Cardiac muscle cell (in vitro differentiated cells and primary cell): ENCODE measurements around the gene LIF. TPM values are rescaled to one million over a fixed set of nuclear protein-coding genes. Genes with fewer than 3 reads are reported as not detected.
A peak's percentile ranks its signal among the peaks of the same experiment; 100 is the strongest.

Source experiments
- DNase-seq, 2 donors: peaks; one replicate each; pipeline versions ENCODE4 v3.0.0 to v3.0.0-alpha.2; 2010 to 2017; ENCODE audit warnings: low read depth in 1 of 2, low spot score in 1 of 2
- H3K27ac ChIP-seq: fragments of 200-600 bp; sonication (generic); 2 replicates; pipeline ENCODE4 v1.5.1; 2016
- H3K27me3 ChIP-seq: fragments of 200-600 bp; sonication (generic); 2 replicates; pipeline ENCODE4 v1.6.0; 2016; ENCODE audit warnings: control low read depth
- H3K36me3 ChIP-seq: fragments of 200-600 bp; sonication (generic); 2 replicates; pipeline ENCODE4 v1.5.1; 2016; ENCODE audit warnings: control low read depth
- H3K4me1 ChIP-seq: fragments of 200-600 bp; sonication (generic); 2 replicates; pipeline ENCODE4 v1.8.1; 2017; ENCODE audit warnings: low read depth, mild to moderate bottlenecking, mixed run types
- H3K4me3 ChIP-seq: fragments of 200-600 bp; sonication (generic); 2 replicates; pipeline ENCODE4 v1.5.1; 2016; ENCODE audit warnings: mild to moderate bottlenecking
- H3K9me3 ChIP-seq: fragments of 200-600 bp; sonication (generic); 2 replicates; pipeline ENCODE4 v1.5.1; 2017; ENCODE audit warnings: low read depth, mild to moderate bottlenecking, control low read depth
- polyA plus RNA-seq: library from polyadenylated mRNA; unstranded; fragments of >200 nt; fragmentation: Nextera tagmentation; extraction: Ambion mirVana; gene quantifications from 2 replicates; pipeline ENCODE4 v1.2.1, GENCODE V29; 2016
- total RNA-seq: library from RNA; depleted of rRNA; stranded (reverse); fragments of >200 nt; gene quantifications from 2 replicates; pipeline ENCODE4 v1.2.3, GENCODE V29; 2016
- TF ChIP-seq, protein P1 (sequence below): IDR thresholded peaks from 2 replicates; pipeline ENCODE4 v1.5.1; 2012; ENCODE audit warnings: low read depth, mild to moderate bottlenecking, low read length

LIF gene
- total and polyA plus RNA-seq, 2 experiments from 2014 or later, result 1.0 to 1.7 TPM

DNA sequence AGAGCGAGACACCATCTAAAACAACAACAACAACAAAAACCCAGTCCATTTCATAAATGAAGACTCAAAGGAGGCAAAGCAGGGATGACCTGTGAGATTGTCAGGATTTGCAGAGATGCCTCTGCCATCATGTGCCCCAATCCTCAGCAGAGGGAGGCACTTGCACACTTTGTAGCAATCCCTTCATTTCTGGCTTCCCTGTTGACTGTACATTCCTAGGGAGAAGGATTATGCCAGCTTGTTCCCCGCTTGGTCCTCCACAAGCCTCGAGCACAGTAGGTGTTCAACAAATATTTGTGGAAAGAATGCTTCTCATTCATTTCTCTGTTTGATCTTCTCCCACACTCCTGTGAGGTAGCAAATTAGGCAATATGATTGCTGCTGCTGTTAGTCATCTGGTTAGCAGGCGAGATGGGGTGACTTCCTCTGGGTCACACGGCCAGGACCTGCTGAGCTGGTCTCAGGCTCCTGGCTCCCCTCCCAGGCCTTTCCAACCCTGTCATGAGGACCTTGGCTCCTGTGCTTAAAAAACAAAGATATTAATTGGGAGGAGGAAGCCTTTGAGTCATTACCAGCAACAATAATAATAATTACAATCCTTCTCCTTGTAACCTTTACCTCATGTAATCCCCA lies 34.1 kb downstream of the LIF start:
- no peak overlapping the region for H3K27ac ChIP-seq
- TF ChIP-seq, protein P1, sequence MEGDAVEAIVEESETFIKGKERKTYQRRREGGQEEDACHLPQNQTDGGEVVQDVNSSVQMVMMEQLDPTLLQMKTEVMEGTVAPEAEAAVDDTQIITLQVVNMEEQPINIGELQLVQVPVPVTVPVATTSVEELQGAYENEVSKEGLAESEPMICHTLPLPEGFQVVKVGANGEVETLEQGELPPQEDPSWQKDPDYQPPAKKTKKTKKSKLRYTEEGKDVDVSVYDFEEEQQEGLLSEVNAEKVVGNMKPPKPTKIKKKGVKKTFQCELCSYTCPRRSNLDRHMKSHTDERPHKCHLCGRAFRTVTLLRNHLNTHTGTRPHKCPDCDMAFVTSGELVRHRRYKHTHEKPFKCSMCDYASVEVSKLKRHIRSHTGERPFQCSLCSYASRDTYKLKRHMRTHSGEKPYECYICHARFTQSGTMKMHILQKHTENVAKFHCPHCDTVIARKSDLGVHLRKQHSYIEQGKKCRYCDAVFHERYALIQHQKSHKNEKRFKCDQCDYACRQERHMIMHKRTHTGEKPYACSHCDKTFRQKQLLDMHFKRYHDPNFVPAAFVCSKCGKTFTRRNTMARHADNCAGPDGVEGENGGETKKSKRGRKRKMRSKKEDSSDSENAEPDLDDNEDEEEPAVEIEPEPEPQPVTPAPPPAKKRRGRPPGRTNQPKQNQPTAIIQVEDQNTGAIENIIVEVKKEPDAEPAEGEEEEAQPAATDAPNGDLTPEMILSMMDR, result peak; percentile 22
- no peaks in the 10 kb centered on the region for H3K36me3 ChIP-seq
- H3K4me3 ChIP-seq, result no peak overlapping the region
- H3K27me3 ChIP-seq, result no peaks in the 10 kb centered on the region
- no peaks in the 10 kb centered on the region for H3K9me3 ChIP-seq
- H3K4me1 ChIP-seq, result peaks cover 6% of the 10 kb centered on the region
- peak in 1 of 2 donors; percentile 90 for DNase-seq

DNA sequence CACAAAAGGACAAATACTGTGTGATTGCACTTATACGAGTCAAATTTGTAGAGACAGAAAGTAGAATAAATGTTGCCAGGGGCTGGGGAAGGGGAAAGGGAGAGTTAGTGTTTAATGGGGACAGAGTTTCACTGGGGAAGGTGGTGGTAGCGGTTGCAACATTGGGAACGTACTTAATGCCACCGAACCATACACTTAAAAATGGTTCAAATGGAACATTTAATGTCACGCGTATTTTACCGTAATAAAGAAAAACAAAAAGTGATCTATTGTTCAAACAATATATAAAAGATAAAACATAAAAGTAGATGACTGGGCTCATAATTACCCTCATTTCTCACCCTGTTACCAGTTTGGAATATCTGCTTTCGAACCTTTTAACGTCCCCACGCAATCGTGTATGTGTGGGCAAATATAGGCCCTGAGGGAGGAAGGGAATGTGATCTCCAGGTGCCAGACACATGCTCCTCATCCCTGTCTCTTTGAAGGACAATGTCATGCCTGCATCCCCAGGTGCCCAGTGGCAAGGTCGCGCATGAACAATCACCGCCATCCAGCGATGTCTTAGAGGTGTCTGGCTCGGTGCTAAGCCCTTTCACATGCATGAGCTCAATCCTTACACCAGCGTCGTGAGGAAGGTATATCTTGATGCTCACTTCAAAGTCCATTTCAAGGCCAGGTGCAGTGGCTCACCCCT lies 35.3 kb downstream of the LIF start:
- H3K27me3 ChIP-seq, result no peaks in the 10 kb centered on the region
- H3K4me1 ChIP-seq, result peaks cover 6% of the 10 kb centered on the region
- no peak overlapping the region for H3K4me3 ChIP-seq
- H3K9me3 ChIP-seq, result no peaks in the 10 kb centered on the region
- H3K36me3 ChIP-seq, result no peaks in the 10 kb centered on the region
- no peak for DNase-seq
- TF ChIP-seq, protein P1, result no peak
- H3K27ac ChIP-seq, result no peak overlapping the region

DNA sequence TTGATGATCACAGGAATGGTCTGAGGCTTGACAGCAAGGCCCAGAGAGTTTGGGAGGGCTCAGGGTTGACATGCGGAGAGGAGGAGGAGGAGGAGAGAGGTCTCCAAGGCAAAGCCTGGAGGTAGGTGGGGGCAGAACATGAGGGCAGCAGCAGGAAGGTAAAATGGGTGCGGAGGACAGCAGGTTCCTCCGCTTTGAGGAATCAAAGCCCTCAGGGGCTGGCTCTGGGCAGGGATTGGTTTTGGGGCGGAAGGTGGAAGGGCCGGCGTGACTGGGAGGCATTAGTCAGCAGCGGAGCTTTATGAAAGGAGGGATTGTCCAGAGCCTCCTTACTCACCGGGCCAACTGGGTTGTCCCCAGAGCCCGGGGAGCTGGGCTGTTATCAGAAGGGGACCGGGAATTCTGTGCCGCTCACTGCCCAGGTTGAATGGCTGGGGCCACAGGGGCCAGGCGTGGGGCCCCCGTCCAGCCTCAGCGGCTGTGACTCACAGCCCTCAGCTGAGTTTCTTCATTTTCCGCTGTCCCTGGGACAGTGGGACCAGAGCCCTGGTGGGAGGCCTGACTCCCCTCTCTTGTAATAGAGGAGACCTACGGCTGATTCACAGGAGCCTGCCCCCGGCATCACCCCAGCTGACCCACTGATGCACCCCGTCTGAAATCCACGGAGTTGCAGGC lies 36.2 kb downstream of the LIF start:
- TF ChIP-seq, protein P1, result no peak
- Histone ChIP-seq H3K27ac (no peak overlapping the region), H3K36me3 (no peaks in the 10 kb centered on the region), H3K27me3 (no peaks in the 10 kb centered on the region), H3K9me3 (no peaks in the 10 kb centered on the region), H3K4me3 (no peak overlapping the region), H3K4me1 (peaks cover 6% of the 10 kb centered on the region)
- peak in 1 of 2 donors; percentile 84 for DNase-seq

DNA sequence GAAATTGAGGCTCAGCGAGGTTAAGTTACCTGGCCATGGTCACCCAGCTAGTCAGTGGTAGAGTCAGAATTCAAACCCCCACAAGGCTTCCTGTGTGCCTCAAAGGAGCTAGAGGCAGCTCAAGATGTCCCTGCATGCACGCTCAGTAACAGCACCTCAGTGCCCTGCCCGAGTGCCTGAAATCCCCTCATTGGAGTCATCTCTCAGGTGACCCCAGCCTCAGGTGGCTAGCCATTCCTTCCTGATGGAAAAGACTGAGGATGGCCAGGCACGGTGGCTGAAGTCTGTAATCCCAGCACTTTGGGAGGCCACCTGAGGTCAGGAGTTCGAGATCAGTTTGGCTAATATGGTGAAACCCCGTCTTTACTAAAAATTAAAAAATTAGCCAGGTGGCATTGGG lies 36.9 kb downstream of the LIF start:
- Histone ChIP-seq H3K27ac (no peak overlapping the region), H3K9me3 (no peaks in the 10 kb centered on the region), H3K36me3 (no peaks in the 10 kb centered on the region), H3K4me1 (peaks cover 6% of the 10 kb centered on the region), H3K27me3 (no peaks in the 10 kb centered on the region), H3K4me3 (no peak overlapping the region)
- TF ChIP-seq, protein P1, result no peak
- DNase-seq, result no peak

DNA sequence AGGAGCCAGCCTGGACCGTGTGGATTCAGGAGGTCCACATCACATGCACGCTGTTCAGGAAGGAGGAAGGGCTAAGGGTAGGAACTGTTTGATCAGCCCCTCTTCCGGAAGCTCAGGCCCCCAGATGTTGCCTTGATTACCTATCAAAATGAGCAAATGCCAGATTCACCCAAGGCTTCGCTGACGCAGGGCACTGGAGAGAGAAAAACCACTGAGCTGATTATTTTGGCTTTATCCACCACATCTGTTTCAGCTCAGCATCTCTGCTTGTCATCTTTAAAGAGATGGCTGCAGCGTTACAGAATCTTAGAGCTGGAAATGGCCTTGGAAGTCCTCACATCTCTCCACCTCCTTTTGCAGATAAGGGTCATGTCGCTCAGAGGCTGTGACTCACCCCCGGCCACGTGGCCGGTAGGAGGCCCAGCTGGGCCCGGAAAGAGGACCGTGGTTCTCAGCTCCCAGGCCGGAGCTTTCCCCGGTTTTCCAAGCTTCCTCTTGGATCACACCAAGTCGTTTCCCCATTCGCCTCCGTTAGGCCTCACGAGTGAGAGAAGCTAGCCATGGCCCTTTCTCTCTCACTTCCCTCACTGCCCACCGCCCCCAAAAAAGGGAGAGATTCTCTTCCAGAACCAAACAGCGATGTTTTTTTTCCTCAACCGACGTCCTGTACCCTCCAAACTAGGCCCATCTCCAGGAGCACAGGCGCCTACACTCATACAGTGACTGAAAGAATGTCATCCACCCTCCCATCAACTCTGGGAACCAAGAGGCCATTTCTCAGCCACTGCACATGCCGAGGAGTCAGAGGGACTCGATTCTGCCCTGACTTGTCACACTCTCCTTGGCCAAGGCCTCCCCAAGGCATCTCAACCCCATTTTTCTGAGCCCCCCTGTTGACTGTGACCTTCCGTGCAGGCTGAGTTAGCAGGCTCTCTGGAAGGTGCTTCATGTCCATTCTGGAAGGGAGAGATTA lies 37.6 kb downstream of the LIF start:
- H3K27ac ChIP-seq, result no peak overlapping the region
- DNase-seq, result peak in 1 of 2 donors; percentile 96

More for the DNA sequence above, 37.6 kb downstream of the LIF start:
- Histone ChIP-seq H3K9me3 (no peaks in the 10 kb centered on the region), H3K27me3 (no peaks in the 10 kb centered on the region), H3K36me3 (no peaks in the 10 kb centered on the region), H3K4me1 (peaks cover 6% of the 10 kb centered on the region), H3K4me3 (no peak overlapping the region)
- TF ChIP-seq, protein P1, result no peak
